Measurements from ENCODE around the gene SH3PXD2A. TPM values are rescaled to one million over a fixed set of nuclear protein-coding genes. Genes with fewer than 3 reads are reported as not detected.
A peak's percentile ranks its signal among the peaks of the same experiment; 100 is the strongest.

Gene SH3PXD2A
- total and polyA plus RNA-seq, 3 donors from 2014 or later = 10.8 to 12.1 (median 12.0) TPM

DNA sequence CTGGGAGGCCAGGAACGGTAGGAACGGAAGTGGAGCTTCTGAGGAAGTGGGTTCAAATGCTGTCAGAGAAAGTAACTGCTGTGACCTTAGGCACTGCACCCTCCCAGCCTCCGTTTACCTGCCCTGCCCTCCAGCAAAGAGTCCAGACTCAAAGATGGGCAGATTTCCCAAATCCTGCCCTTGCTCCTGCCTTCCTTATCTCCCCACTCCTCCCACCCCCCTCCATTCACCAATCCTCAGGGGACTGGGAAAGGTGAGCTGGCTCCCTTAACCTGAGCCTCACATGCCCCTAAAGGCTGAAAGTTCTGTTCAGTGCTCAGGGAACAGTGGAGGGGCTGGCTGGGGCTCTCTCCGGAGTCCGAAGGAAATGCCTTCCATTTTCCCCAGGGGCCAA is 161.6 kb downstream of the SH3PXD2A start:
- H3K9me3 ChIP-seq = no peaks in the 10 kb centered on the region
- no peak for DNase-seq
- H3K27me3 ChIP-seq = no peaks in the 10 kb centered on the region
- TF ChIP-seq, protein P1, sequence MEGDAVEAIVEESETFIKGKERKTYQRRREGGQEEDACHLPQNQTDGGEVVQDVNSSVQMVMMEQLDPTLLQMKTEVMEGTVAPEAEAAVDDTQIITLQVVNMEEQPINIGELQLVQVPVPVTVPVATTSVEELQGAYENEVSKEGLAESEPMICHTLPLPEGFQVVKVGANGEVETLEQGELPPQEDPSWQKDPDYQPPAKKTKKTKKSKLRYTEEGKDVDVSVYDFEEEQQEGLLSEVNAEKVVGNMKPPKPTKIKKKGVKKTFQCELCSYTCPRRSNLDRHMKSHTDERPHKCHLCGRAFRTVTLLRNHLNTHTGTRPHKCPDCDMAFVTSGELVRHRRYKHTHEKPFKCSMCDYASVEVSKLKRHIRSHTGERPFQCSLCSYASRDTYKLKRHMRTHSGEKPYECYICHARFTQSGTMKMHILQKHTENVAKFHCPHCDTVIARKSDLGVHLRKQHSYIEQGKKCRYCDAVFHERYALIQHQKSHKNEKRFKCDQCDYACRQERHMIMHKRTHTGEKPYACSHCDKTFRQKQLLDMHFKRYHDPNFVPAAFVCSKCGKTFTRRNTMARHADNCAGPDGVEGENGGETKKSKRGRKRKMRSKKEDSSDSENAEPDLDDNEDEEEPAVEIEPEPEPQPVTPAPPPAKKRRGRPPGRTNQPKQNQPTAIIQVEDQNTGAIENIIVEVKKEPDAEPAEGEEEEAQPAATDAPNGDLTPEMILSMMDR (IDR thresholded peaks at IDR 0.05) = no peak
- no peak for TF ChIP-seq POLR2A (IDR thresholded peaks at IDR 0.05)
- H3K27ac ChIP-seq = no peak overlapping the region
- no peak overlapping the region for H3K4me3 ChIP-seq
- H3K4me1 ChIP-seq = peaks cover 4% of the 10 kb centered on the region
- 38 to 47% methylated on average over 5 of the region's 5 CpGs for WGBS, 2 donors
- H3K36me3 ChIP-seq (ENCODE audit: low read depth, missing control alignments) = no peaks in the 10 kb centered on the region
- intact Hi-C loops (cut with DNase I; ENCODE audit: low total_unique reads) = no loop called here

DNA sequence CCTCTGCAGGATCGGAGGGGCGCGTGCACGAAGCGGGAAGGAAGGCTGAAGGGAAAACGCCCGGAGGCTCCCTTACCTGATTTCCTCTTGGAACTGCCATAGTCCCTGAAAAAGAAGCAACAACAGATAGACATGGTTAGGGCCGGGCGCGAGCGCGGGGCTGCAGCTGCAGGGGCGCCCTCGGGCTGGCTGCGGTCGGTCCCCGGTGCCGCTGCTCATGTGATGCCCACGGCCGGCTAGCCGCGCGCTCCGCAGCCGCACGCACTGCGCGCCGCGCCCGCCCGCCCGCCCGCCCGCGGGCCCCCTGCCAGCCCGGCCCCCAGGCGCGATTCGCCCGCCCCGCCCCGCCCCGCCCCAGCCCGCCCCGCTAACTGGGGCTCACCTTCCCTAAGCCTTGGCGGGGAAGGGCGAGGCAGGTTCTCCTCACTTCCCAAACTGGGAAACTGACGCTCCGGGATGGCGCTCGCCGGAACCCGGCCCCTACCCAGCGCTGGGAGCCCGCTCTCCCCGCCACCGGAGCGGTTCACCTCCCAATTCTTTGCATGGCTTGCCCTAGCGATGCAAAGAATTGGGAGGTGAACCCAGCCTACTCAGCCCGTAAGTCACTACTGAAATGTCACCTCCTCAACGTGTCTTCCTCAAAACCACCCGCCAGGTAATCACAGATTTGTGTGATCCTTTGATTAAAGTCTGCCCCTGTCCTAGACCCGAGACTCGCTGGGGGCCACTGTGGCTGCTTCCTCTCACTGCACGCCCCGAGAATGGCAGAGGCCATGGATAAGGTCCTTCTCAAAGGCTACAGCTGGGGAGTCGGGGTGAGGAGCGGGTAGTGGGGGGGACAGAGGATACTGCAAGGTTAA is 162.2 kb downstream of the SH3PXD2A start:
- peaks cover 4% of the 10 kb centered on the region for H3K4me1 ChIP-seq
- no peak for TF ChIP-seq POLR2A (IDR thresholded peaks at IDR 0.05)
- TF ChIP-seq, protein P1 (IDR thresholded peaks at IDR 0.05) = no peak

DNA sequence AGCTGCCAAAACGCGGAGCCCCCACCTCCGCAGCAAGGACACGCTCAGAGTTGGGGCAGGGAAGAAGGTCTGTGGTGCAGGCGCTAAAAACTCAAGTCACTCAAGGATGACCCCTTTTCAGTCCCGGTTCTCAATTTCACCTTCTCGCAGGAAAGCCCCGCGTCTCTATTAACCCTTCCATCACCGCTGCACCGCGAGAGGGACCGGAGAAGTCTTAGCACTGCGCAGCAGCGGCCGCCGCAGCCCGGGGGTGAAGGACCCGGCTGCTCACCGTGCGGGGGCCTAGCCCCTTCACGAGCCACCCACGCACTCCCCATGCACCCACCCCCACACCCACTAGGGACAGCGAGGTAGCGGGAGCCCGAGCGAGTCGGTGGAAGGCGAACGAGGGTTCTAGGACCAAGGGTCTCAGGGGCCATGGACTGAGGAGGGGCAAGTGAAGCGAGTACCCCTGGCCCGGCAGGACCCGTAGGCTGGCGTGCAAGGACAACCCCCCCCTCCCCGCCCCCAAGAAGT is 162.9 kb downstream of the SH3PXD2A start:
- H3K27ac ChIP-seq = no peak overlapping the region
- H3K4me1 ChIP-seq = peaks cover 4% of the 10 kb centered on the region
- no peaks in the 10 kb centered on the region for H3K36me3 ChIP-seq (ENCODE audit: low read depth, missing control alignments)
- H3K9me3 ChIP-seq = no peaks in the 10 kb centered on the region
- no peak for DNase-seq
- TF ChIP-seq, protein P1 (IDR thresholded peaks at IDR 0.05) = no peak
- TF ChIP-seq POLR2A (IDR thresholded peaks at IDR 0.05) = no peak
- WGBS, 2 donors = 28 to 34% methylated on average over 29 to 31 of the region's 35 CpGs
- no peaks in the 10 kb centered on the region for H3K27me3 ChIP-seq
- intact Hi-C loops (cut with DNase I; ENCODE audit: low total_unique reads) = no loop called here
- peak overlapping the region in 1 of 2 donors; percentile 38 for H3K4me3 ChIP-seq

More for the DNA sequence above, 162.2 kb downstream of the SH3PXD2A start:
- peak; percentile 38 for DNase-seq
- 2 to 9% methylated on average over 40 to 42 of the region's 69 CpGs for WGBS, 2 donors
- intact Hi-C loops (cut with DNase I; ENCODE audit: low total_unique reads) = no loop called here
- Histone ChIP-seq H3K36me3 (ENCODE audit: low read depth, missing control alignments) (no peaks in the 10 kb centered on the region), H3K9me3 (no peaks in the 10 kb centered on the region), H3K27ac (no peak overlapping the region), H3K27me3 (no peaks in the 10 kb centered on the region), H3K4me3 (peak overlapping the region in 1 of 2 donors; percentile 38)

DNA sequence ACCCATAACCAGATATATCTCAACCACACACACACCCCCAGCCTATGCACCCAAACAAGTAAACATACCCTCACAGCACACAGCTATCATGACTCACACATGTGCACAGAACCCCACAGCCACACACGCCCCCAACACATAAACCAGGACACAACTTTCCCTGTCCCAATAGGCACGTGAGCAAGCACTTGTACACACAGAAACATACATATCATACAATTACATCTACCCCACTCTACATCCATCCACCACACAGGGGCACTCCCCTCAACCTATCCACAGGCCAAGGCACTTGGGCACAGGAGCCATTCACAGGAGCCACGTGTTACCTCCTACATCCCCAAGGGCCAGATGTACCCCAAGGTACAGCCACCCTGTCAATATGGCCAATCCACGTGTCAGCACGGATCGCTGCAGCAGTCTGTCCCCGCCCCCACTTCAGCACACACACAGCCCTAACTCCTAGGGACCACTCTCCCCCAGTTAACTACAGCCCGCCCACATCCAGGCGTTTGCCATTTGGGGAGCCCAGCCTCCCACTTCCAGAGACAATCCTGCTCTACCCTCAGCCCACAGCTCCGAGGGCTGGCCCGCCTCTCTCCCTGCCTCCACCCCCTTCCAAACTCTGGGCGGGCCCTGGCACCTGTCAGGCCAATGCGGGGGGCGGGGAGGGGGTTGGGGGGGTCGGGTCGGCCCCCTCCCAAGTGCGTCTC is 163.5 kb downstream of the SH3PXD2A start:
- Histone ChIP-seq H3K36me3 (ENCODE audit: low read depth, missing control alignments) (no peaks in the 10 kb centered on the region), H3K4me1 (peaks cover 4% of the 10 kb centered on the region), H3K4me3 (peak overlapping the region in 1 of 2 donors; percentile 38), H3K9me3 (no peaks in the 10 kb centered on the region), H3K27me3 (no peaks in the 10 kb centered on the region), H3K27ac (no peak overlapping the region)
- intact Hi-C loops (cut with DNase I; ENCODE audit: low total_unique reads) = no loop called here
- WGBS, 2 donors = 42 to 44% methylated on average over 7 to 17 of the region's 17 CpGs
- no peak for TF ChIP-seq POLR2A (IDR thresholded peaks at IDR 0.05)
- TF ChIP-seq, protein P1 (IDR thresholded peaks at IDR 0.05) = no peak
- no peak for DNase-seq
